Mucosa of descending colon (tissue), 3 donors: ENCODE measurements around the gene SETD2. TPM values are rescaled to one million over a fixed set of nuclear protein-coding genes. Genes with fewer than 3 reads are reported as not detected.

Source experiments
- ATAC-seq: fragments of 200-7000 bp; cut with Tn5 transposase; one replicate; pipeline ENCODE4 v1.9.1; 2020; ENCODE audit warnings: mild to moderate bottlenecking, moderate library complexity
- DNase-seq, 3 donors: peaks; one replicate each; pipeline ENCODE4 v3.0.0-alpha.2; 2020
- H3K36me3 ChIP-seq: fragments of 200-600 bp; one replicate; pipeline ENCODE4 v1.8.0; 2021; ENCODE audit warnings: low read depth, mild to moderate bottlenecking
- H3K4me1 ChIP-seq: fragments of 200-600 bp; one replicate; pipeline ENCODE4 v1.8.0; 2021; ENCODE audit warnings: low read depth, mild to moderate bottlenecking
- H3K4me3 ChIP-seq: fragments of 200-600 bp; one replicate; pipeline ENCODE4 v1.8.0; 2021; ENCODE audit warnings: mild to moderate bottlenecking
- H3K9me3 ChIP-seq: fragments of 200-600 bp; one replicate; pipeline ENCODE4 v1.8.0; 2021; ENCODE audit warnings: mild to moderate bottlenecking
- CTCF ChIP-seq: fragments of 200-600 bp; IDR thresholded peaks from one replicate; pipeline ENCODE4 v1.8.0; 2022; ENCODE audit warnings: antibody characterized with exemption, mild to moderate bottlenecking
- intact Hi-C, 2 donors: fragments of 100-400 bp; cut with DNase I in 1 of 2; cut with micrococcal nuclease in 1 of 2; formaldehyde crosslinking; loops; one replicate each; pipeline versions ENCODE4 v1.11.0 to v1.11.1; 2022; cut with DNase I, micrococcal nuclease
- total RNA-seq, 3 donors: library from RNA; stranded (reverse); fragmentation: NEBNext Ultra II Directional in 2 of 3; extraction: Animal tissue kit (Norgen Biotek cat#: 25700) in 2 of 3; gene quantifications; one replicate each; pipeline versions ENCODE4 v1.2.1 to v1.2.4, GENCODE V29; 2021 to 2023
- donor health status: DM: no; HTN: no; CAD: no; lungs with moderate emphysema.
- donor health status: DM: no; HTN: no; CAD: no.
- donor health status: DM: no; HTN: yes; CAD: no.

The SETD2 gene
- total RNA-seq, 3 donors from 2014 or later: 41.5 to 71.1 (median 50.4) TPM

GRCh38 chr3:47017504-47018268, 146.2 kb downstream of the SETD2 start:
- ATAC-seq (no peak), DNase-seq (no peak)
- peaks cover 5% of the 10 kb centered on the region for H3K4me1 ChIP-seq
- no peaks in the 10 kb centered on the region for H3K9me3 ChIP-seq
- TF ChIP-seq CTCF: no peak
- no peak overlapping the region for H3K4me3 ChIP-seq
- H3K36me3 ChIP-seq: no peaks in the 10 kb centered on the region
- intact Hi-C loops: no loop called here

GRCh38 chr3:47016934-47017435, 146.9 kb downstream of the SETD2 start:
- DNase-seq (no peak), ATAC-seq (peak; percentile 50)
- intact Hi-C loops: no loop called here
- Histone ChIP-seq H3K4me3 (no peak overlapping the region), H3K4me1 (no peaks in the 10 kb centered on the region), H3K36me3 (no peaks in the 10 kb centered on the region), H3K9me3 (no peaks in the 10 kb centered on the region)
- no peak for TF ChIP-seq CTCF

- Histone ChIP-seq H3K4me1 (no peaks in the 10 kb centered on the region), H3K9me3 (no peaks in the 10 kb centered on the region), H3K4me3 (no peak overlapping the region), H3K36me3 (no peaks in the 10 kb centered on the region)
- ATAC-seq (no peak), DNase-seq (no peak)
- intact Hi-C loops: no loop called here
- no peak for TF ChIP-seq CTCF
Measured at GRCh38 chr3:47016086-47016933, 147.6 kb downstream of the SETD2 start.

- intact Hi-C loops: no loop called here
- Histone ChIP-seq H3K4me1 (no peaks in the 10 kb centered on the region), H3K4me3 (no peak overlapping the region), H3K9me3 (no peaks in the 10 kb centered on the region), H3K36me3 (no peaks in the 10 kb centered on the region)
- ATAC-seq (no peak), DNase-seq (no peak)
- TF ChIP-seq CTCF: no peak
Measured at GRCh38 chr3:47015151-47015550, 148.8 kb downstream of the SETD2 start.

- intact Hi-C loops: no loop called here
- Histone ChIP-seq H3K9me3 (no peaks in the 10 kb centered on the region), H3K36me3 (no peaks in the 10 kb centered on the region), H3K4me1 (no peaks in the 10 kb centered on the region), H3K4me3 (no peak overlapping the region)
- TF ChIP-seq CTCF: no peak
- no peak for DNase-seq
- ATAC-seq: no peak
Measured at GRCh38 chr3:47014036-47014435, 149.9 kb downstream of the SETD2 start.
